ENCODE measurements around the gene FUT8.
A peak's percentile ranks its signal among the peaks of the same experiment; 100 is the strongest.

Gene FUT8

GRCh38 chr14:65588426-65589140 is 176.1 kb downstream of the FUT8 start:
- H3K79me2 ChIP-seq (ENCODE audit: insufficient read depth, low read length): peaks cover 52% of the 10 kb centered on the region
- H3K4me1 ChIP-seq (ENCODE audit: insufficient read depth, low read length): no peaks in the 10 kb centered on the region
- DNase-seq: no peak
- H2AFZ ChIP-seq (ENCODE audit: low read depth, low read length): no peak overlapping the region
- no peak overlapping the region for H3K4me3 ChIP-seq (ENCODE audit: low read depth in 1 of 2, low read length in 2 of 2)
- ATAC-seq (ENCODE audit: insufficient read depth, low read depth): no peak
- H3K4me2 ChIP-seq (ENCODE audit: insufficient read depth, low read length): no peak overlapping the region
- H3K27ac ChIP-seq (ENCODE audit: low read length): no peak overlapping the region
- H3K27me3 ChIP-seq (ENCODE audit: insufficient read depth, low read length, poor library complexity): no peaks in the 10 kb centered on the region
- TF ChIP-seq EZH2 (IDR thresholded peaks at IDR 0.05; ENCODE audit: borderline replicate concordance, low read depth, low read length, severe bottlenecking): no peak
- peak; percentile 8 for TF ChIP-seq CTCF (IDR thresholded peaks at IDR 0.05; ENCODE audit: borderline replicate concordance, extremely low read depth, low read length, poor library complexity, severe bottlenecking)
- no peak overlapping the region for H3K9ac ChIP-seq (ENCODE audit: low read depth, low read length)
- H3K36me3 ChIP-seq (ENCODE audit: insufficient read depth, low read length): peaks cover 9% of the 10 kb centered on the region; the same call in 1 of the 2 replicates
- H3K9me3 ChIP-seq (ENCODE audit: insufficient read depth, low read length, severe bottlenecking): no peaks in the 10 kb centered on the region
- peaks cover 3% of the 10 kb centered on the region for H4K20me1 ChIP-seq (ENCODE audit: insufficient read depth, low read length)

GRCh38 chr14:65594153-65594881 is 181.8 kb downstream of the FUT8 start:
- no peak overlapping the region for H3K27ac ChIP-seq (ENCODE audit: low read length)
- no peaks in the 10 kb centered on the region for H3K27me3 ChIP-seq (ENCODE audit: insufficient read depth, low read length, poor library complexity)
- H4K20me1 ChIP-seq (ENCODE audit: insufficient read depth, low read length): no peaks in the 10 kb centered on the region
- no peak for TF ChIP-seq CTCF (IDR thresholded peaks at IDR 0.05; ENCODE audit: borderline replicate concordance, extremely low read depth, low read length, poor library complexity, severe bottlenecking)
- no peak for TF ChIP-seq EZH2 (IDR thresholded peaks at IDR 0.05; ENCODE audit: borderline replicate concordance, low read depth, low read length, severe bottlenecking)
- no peak overlapping the region for H3K4me3 ChIP-seq (ENCODE audit: low read depth in 1 of 2, low read length in 2 of 2)
- no peak overlapping the region for H2AFZ ChIP-seq (ENCODE audit: low read depth, low read length)
- H3K36me3 ChIP-seq (ENCODE audit: insufficient read depth, low read length): peaks cover 20% of the 10 kb centered on the region; the same call in 1 of the 2 replicates
- H3K4me1 ChIP-seq (ENCODE audit: insufficient read depth, low read length): no peaks in the 10 kb centered on the region
- DNase-seq (no peak), ATAC-seq (ENCODE audit: insufficient read depth, low read depth) (no peak)
- peaks cover 7% of the 10 kb centered on the region for H3K9me3 ChIP-seq (ENCODE audit: insufficient read depth, low read length, severe bottlenecking)
- H3K79me2 ChIP-seq (ENCODE audit: insufficient read depth, low read length): peaks cover 49% of the 10 kb centered on the region
- H3K4me2 ChIP-seq (ENCODE audit: insufficient read depth, low read length): no peak overlapping the region
- no peak overlapping the region for H3K9ac ChIP-seq (ENCODE audit: low read depth, low read length)

GRCh38 chr14:65594882-65595237 is 182.3 kb downstream of the FUT8 start:
- Histone ChIP-seq H4K20me1 (ENCODE audit: insufficient read depth, low read length) (no peaks in the 10 kb centered on the region), H3K9ac (ENCODE audit: low read depth, low read length) (no peak overlapping the region), H3K27me3 (ENCODE audit: insufficient read depth, low read length, poor library complexity) (no peaks in the 10 kb centered on the region), H3K27ac (ENCODE audit: low read length) (no peak overlapping the region), H2AFZ (ENCODE audit: low read depth, low read length) (no peak overlapping the region), H3K4me1 (ENCODE audit: insufficient read depth, low read length) (no peaks in the 10 kb centered on the region), H3K9me3 (ENCODE audit: insufficient read depth, low read length, severe bottlenecking) (peaks cover 7% of the 10 kb centered on the region), H3K79me2 (ENCODE audit: insufficient read depth, low read length) (peaks cover 46% of the 10 kb centered on the region), H3K36me3 (ENCODE audit: insufficient read depth, low read length) (peaks cover 19% of the 10 kb centered on the region; the same call in 1 of the 2 replicates), H3K4me2 (ENCODE audit: insufficient read depth, low read length) (no peak overlapping the region), H3K4me3 (ENCODE audit: low read depth in 1 of 2, low read length in 2 of 2) (no peak overlapping the region)
- ATAC-seq (ENCODE audit: insufficient read depth, low read depth): no peak
- no peak for DNase-seq
- TF ChIP-seq CTCF (IDR thresholded peaks at IDR 0.05; ENCODE audit: borderline replicate concordance, extremely low read depth, low read length, poor library complexity, severe bottlenecking) (no peak), EZH2 (IDR thresholded peaks at IDR 0.05; ENCODE audit: borderline replicate concordance, low read depth, low read length, severe bottlenecking) (no peak)

Measured in DND-41 (cell line).